ENCODE measurements around the gene SIK1. TPM values are rescaled to one million over a fixed set of nuclear protein-coding genes. Genes with fewer than 3 reads are reported as not detected.

Gene SIK1
- total and polyA plus RNA-seq, 8 donors = 3.3 to 187 (median 11.3) TPM

DNA sequence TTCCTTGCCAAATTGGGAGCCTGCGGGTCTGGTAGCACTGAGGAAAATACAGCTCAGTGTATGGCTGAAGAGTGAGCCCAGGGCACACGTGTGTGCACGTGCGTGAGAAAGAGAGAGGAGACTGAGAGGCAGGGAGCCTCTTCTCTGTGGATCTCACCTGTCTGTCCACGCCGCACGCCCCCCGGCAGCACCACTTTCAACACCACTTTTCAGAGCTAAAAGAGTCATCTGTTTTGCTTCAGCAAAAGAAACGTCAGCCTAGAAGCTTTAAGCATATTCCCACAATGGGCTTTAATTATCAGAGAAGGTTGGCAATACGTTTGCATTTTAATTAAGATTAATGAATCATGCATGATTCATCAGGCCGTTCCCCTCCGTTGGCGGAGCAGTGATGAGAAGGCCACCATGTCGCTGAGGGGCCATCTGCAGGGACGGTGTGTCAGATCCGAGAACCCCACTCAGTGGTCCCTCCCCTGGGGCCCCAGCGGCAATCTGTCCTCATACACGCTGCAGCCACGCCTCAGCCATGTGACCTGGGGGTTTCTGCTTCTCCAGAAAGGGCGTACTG lies 56.8 kb downstream of the SIK1 start:
- peak in 2 of 6 donors; percentile 32 to 45 for DNase-seq
- no peak for ATAC-seq
- Histone ChIP-seq H3K4me3 (no peak overlapping the region), H3K36me3 (no peaks in the 10 kb centered on the region), H3K27ac (no peak overlapping the region), H3K9me3 (no peaks in the 10 kb centered on the region), H3K27me3 (no peaks in the 10 kb centered on the region), H3K4me1 (no peaks in the 10 kb centered on the region)
- TF ChIP-seq, protein P1, sequence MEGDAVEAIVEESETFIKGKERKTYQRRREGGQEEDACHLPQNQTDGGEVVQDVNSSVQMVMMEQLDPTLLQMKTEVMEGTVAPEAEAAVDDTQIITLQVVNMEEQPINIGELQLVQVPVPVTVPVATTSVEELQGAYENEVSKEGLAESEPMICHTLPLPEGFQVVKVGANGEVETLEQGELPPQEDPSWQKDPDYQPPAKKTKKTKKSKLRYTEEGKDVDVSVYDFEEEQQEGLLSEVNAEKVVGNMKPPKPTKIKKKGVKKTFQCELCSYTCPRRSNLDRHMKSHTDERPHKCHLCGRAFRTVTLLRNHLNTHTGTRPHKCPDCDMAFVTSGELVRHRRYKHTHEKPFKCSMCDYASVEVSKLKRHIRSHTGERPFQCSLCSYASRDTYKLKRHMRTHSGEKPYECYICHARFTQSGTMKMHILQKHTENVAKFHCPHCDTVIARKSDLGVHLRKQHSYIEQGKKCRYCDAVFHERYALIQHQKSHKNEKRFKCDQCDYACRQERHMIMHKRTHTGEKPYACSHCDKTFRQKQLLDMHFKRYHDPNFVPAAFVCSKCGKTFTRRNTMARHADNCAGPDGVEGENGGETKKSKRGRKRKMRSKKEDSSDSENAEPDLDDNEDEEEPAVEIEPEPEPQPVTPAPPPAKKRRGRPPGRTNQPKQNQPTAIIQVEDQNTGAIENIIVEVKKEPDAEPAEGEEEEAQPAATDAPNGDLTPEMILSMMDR (IDR thresholded peaks at IDR 0.05) = no peak
- 75 to 85% methylated on average over 20 of the region's 20 CpGs for WGBS, 2 donors
- no peak for FAIRE-seq
- intact Hi-C loops (cut with DNase I) = no loop called here

DNA sequence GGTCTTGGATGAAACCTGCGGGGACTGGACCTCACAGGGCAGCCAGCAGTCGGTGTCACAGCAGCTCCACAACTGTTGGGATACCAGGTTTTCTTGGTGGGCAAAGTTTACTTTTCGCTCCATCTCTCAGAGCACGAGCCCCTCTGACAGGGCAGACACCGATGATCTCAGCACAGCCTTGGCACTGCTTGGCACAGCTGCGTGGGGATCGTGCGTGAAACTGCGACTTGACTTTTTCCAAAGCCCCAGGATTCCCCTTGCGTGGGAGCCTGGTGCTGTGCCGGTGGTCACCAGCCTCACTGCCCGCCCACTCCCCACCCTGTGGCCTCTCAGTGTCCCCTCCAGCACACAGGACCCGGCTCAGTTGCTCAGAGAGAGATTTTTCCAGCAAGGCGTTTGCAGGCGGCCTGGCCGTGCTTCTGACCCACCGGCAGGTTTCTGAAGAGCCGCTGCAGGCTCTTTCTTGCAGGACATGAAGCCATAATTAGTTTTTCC lies 57.3 kb downstream of the SIK1 start:
- H3K9me3 ChIP-seq = no peaks in the 10 kb centered on the region
- intact Hi-C loops (cut with DNase I) = no loop called here
- TF ChIP-seq, protein P1 (IDR thresholded peaks at IDR 0.05) = no peak
- ATAC-seq (no peak), FAIRE-seq (no peak), DNase-seq (no peak)
- no peak overlapping the region for H3K4me3 ChIP-seq
- 70 to 84% methylated on average over 18 of the region's 18 CpGs for WGBS, 2 donors
- H3K27me3 ChIP-seq = no peaks in the 10 kb centered on the region
- no peaks in the 10 kb centered on the region for H3K36me3 ChIP-seq
- no peak overlapping the region for H3K27ac ChIP-seq
- no peaks in the 10 kb centered on the region for H3K4me1 ChIP-seq

DNA sequence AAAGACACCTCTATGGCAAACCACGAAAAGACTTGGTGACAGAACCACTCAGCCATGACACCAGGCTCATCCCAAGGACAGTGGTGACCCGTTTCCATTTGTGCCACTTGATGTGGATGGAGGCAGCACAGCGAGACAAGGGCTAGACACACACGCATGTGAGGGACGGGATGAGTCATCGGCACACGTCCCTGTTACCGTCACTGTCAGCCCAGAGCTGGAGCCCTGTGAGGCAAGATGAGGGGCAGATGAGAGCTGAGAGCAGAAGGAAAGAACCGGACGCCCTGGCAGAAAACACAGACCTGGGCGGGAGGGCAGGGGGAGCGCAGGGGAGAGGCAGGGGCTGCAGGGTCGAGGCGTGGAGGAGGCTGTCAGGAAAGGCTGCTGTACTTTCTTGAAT lies 57.8 kb downstream of the SIK1 start:
- no peaks in the 10 kb centered on the region for H3K9me3 ChIP-seq
- no peak overlapping the region for H3K4me3 ChIP-seq
- no peaks in the 10 kb centered on the region for H3K27me3 ChIP-seq
- H3K36me3 ChIP-seq = no peaks in the 10 kb centered on the region
- 63 to 65% methylated on average over 14 of the region's 14 CpGs for WGBS, 2 donors
- TF ChIP-seq, protein P1 (IDR thresholded peaks at IDR 0.05) = no peak
- intact Hi-C loops (cut with DNase I) = no loop called here
- FAIRE-seq = no peak
- H3K27ac ChIP-seq = no peak overlapping the region
- peak in 3 of 4 donors; percentile 31 to 60 (median 41) for ATAC-seq
- no peaks in the 10 kb centered on the region for H3K4me1 ChIP-seq
- peak in 2 of 6 donors; percentile 28 to 47 for DNase-seq

DNA sequence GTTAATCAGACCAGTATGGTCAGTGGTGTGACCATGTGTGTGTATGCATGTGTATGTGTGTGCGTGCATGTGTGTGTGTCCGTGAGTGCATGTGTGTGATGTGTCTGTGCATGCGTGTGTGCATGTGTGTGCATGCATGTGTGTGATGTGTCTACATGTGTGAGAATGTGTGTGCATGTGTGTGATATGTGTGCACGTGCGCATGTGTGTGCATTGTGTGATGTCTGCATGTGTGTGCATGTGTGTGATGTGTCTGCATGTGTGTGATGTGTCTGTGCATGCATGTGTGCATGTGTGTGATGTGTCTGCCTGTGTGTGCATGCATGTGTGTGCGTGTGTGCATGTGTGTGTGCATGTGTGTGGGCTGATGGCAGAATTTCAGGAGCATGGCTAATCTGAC lies 58.2 kb downstream of the SIK1 start:
- ATAC-seq (no peak), DNase-seq (peak in 1 of 6 donors; percentile 9), FAIRE-seq (no peak)
- 75 to 85% methylated on average over 6 of the region's 6 CpGs for WGBS, 2 donors
- Histone ChIP-seq H3K9me3 (no peaks in the 10 kb centered on the region), H3K27ac (no peak overlapping the region), H3K36me3 (no peaks in the 10 kb centered on the region), H3K27me3 (no peaks in the 10 kb centered on the region), H3K4me3 (no peak overlapping the region), H3K4me1 (no peaks in the 10 kb centered on the region)
- TF ChIP-seq, protein P1 (IDR thresholded peaks at IDR 0.05) = no peak
- intact Hi-C loops (cut with DNase I) = no loop called here

DNA sequence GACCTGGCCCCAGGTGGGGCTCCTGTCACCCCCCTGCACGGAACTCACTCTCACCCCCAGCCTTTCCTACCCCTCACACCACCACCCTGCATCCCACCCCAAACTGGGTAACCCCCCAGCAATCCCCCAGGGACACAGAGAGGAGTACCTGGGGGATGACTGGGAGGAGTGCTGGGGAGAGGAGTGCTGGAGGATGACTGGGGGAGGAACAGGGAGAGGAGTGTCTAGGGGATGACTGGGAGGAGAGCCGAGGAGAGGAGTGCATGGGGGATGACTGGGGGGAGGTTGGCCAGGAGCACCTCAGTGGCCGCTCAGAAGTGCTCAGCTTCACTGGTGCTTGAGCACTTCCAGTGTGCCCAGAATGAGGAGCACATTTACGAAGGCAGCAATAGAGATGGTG lies 59.1 kb downstream of the SIK1 start:
- FAIRE-seq (no peak), DNase-seq (peak in 2 of 6 donors; percentile 18 to 29), ATAC-seq (no peak)
- TF ChIP-seq, protein P1 (IDR thresholded peaks at IDR 0.05) = no peak
- Histone ChIP-seq H3K4me1 (no peaks in the 10 kb centered on the region), H3K27me3 (no peaks in the 10 kb centered on the region), H3K27ac (no peak overlapping the region), H3K4me3 (no peak overlapping the region), H3K9me3 (no peaks in the 10 kb centered on the region), H3K36me3 (no peaks in the 10 kb centered on the region)
- intact Hi-C loops (cut with DNase I) = no loop called here
- WGBS, 2 donors = 68 to 92% methylated on average over 4 of the region's 4 CpGs
